Aortic smooth muscle cell (primary cell): ENCODE measurements around the gene MEAF6. TPM values are rescaled to one million over a fixed set of nuclear protein-coding genes. Genes with fewer than 3 reads are reported as not detected.

Experiments
- total RNA-seq: library from RNA; depleted of rRNA; stranded (reverse); fragments of >200 nt; gene quantifications from 2 replicates; pipeline ENCODE4 v1.2.3, GENCODE V29; 2014

The MEAF6 gene
- 50.1 and 54.7 TPM in 2 replicates for total RNA-seq

GRCh38 chr1:37514350-37515184, at the start of gene MEAF6:
MEAF6 (minus strand) TSS chr1:37514766; CDS start chr1:37514746, 20 bp downstream.

DNA sequence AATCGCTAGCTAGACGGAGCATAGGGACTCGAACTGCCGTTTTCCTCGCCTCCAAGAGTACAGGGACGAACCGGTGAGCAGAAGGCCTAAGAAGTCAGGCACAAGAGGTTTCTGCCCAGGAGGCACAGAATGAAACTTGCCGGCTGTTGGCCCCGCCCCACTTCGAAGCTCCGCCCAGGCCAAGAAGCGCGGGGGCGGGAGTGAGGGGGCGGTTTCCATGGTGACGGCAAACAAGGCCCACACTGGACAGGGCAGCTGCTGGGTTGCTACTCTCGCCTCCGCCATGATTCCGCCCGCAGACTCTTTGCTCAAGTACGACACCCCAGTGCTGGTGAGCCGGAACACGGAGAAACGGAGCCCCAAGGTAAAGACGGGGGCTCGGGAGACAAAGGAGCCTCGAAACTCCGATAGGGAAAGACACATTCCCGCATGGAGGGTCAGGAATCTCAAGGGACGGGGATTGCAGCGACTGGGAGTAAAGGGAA, 42.2 kb upstream of the MEAF6 start, which contains the start of gene DNALI1:
Gene DNALI1, plus strand, starts transcription at position 229 of the 485 bp plus-strand sequence. Its CDS starts 55 bp downstream, at position 284.

DNA sequence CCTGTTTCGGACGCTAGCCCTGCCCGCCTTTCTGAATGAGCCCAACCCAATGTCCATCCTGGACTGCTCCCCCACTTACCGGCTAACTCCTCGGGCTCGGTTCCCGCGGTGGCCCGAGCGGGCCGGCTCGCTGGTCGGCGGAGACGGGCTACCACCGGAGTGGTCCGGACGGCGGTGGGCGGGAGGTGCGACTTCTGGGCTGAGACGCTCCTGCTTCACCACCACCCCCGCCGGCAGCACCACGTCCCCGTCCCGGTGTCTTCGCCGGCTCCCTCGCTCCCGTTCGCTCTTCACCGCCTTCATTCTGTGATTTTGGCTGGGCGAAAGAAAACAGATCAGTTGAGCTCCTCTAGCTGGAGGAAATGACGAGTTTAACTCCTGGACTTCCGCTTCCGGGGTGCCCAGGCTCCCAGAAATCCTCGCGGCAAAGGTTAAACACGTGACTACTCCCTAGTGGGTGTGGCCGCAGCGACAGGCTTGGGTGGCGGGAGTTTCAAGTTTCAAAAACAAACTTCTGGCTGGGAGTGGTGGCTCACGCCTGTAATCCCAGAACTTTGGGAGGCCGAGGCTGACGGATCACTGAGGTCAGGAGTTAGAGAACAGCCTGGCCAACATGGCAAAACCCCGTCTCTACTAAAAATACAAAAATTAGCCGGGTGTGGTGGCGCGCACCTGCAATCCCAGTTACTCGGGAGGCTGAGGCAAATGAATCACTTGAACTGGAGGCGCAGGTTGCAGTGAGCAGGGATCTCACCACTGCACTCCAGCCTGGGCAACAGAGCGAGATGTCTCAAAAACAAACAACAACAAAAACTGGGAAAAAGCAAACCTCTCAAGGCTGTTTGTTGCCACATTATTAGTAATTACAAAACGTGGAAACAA, 39.6 kb upstream of the MEAF6 start, which contains the start of gene SNIP1:
Gene SNIP1, minus strand, starts transcription at position 367 of the 882 bp plus-strand sequence. Its CDS starts 64 bp downstream, at position 303.

GRCh38 chr1:37474046-37474696, 40.4 kb downstream of the MEAF6 start, which contains the start of gene ZC3H12A:
ZC3H12A (plus strand) TSS chr1:37474580; CDS start chr1:37475497, 917 bp downstream.

Other genes starting within 250 kb of the MEAF6 start
- 8.6 and 9.9 TPM in 2 replicates for gene ZC3H12A, start 40.2 kb downstream of the MEAF6 start, total RNA-seq
- 13.2 and 14.8 TPM in 2 replicates for gene SNIP1, start 39.5 kb upstream of the MEAF6 start, total RNA-seq
- gene DNALI1, start 42.2 kb upstream of the MEAF6 start, total RNA-seq, result 4.4 and 8.7 TPM in 2 replicates
- gene GNL2, start 81.2 kb upstream of the MEAF6 start, total RNA-seq, result 79.1 and 111 TPM in 2 replicates
- 0.06 TPM in 1 of 2 replicates, not detected in the other for gene RSPO1, start 120.1 kb upstream of the MEAF6 start, total RNA-seq
- gene CDCA8, start 177.8 kb upstream of the MEAF6 start, total RNA-seq, result 4.5 and 6.1 TPM in 2 replicates